HG03103 (cell line): ENCODE results near the gene FGFR2.

Experiments used
- ATAC-seq: cut with Tn5 transposase; IDR thresholded peaks from one replicate; pipeline ENCODE4 v1.9.1; 2021; ENCODE audit warnings: low read depth; ENCODE audit not compliant: unreplicated experiment

Gene FGFR2

GRCh38 chr10:121501796-121502195 is 96.4 kb downstream of the FGFR2 start:
- no peak for ATAC-seq

GRCh38 chr10:121500701-121501332 is 97.4 kb downstream of the FGFR2 start:
- ATAC-seq, result no peak

DNA sequence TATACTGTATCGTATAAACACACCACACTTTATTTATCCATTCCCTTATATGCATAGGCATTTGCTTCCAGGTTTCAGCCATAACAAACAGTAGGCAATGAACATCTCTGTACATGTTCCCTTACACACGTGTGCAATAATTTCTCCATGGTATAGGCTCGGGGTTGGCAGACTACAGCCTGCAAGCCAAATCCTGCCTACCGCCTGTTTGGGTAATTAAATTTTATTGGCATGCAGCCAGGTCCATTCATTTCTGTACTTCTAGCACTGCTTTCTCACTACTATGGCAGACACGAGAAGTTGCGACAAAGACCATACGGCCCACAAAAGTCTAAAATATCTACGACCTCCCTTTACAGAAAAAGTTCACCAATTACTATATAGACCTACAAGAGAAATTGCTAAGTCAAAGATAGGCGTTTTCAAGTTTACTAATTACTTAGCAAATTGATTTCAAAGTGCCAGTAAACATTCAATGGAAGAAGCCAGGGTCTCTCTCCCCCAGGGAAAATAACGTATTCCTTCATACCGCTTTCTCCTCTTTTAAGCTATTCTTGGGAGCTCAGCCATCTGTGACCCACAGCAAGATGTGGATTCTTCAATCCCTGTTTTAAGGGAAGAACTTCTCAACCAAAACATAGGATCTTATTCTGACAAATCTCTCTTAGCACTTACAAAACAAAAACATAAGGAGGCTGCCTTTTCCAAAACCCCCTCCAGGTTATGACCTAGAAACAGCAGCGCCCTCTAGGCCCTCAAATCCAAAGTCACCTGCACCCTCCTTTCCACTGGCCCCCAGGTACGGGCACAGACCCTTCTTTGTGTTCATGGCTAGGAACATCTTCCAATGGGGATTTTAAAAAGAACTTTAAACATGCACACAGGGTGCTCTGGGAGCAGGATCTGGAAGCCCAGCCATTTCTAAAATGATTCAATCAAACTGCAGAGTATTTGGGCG is 100.5 kb downstream of the FGFR2 start:
- ATAC-seq, result no peak

GRCh38 chr10:121495719-121496118 is 102.5 kb downstream of the FGFR2 start:
- no peak for ATAC-seq

- ATAC-seq, result no peak
Observed at GRCh38 chr10:121494296-121494695, 103.9 kb downstream of the FGFR2 start.

DNA sequence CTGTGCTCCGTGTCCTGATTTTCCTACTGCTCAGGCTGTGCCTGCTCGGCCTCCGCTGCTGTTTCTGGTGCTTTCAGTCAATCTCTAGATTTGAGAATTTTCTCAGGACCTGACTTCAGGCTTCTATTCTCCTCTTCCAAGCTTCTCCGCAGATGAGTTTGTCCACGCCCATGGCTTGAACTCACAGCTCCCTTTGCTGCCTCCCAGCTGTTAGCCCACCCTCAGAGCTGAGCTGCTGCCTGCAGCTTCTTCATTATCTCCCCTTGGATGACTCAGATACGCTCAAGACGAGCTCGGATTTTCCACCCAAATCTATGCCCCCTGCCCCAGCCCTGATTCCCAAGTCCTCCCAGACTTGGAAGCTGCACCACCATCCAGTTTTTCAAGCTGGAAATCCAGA is 104.7 kb downstream of the FGFR2 start:
- no peak for ATAC-seq

- no peak for ATAC-seq
Observed at GRCh38 chr10:121490871-121491519, 107.2 kb downstream of the FGFR2 start.

- no peak for ATAC-seq
Observed at GRCh38 chr10:121485436-121486139, 112.7 kb downstream of the FGFR2 start.

DNA sequence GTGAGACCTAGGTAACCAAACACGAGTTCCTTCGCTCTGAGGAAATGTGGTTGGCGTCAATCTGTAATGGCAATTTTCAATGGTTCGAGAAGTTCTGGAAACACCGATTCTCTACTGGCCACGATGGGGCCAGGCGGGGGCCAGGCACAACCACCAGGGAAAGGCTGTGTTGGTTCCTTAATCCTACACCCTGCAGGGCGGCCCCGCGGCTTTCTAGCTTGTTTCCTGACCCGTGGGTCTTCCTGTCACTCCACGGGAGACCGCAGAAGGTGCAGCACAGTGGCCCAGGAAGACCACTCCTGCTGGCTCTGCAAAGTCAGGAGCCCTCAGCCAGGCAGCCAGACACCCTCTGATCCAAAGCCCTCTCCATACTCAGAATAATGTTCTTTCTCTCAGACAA is 113.4 kb downstream of the FGFR2 start:
- no peak for ATAC-seq

GRCh38 chr10:121484401-121484800 is 113.8 kb downstream of the FGFR2 start:
- ATAC-seq, result no peak

GRCh38 chr10:121481180-121481579 is 117.1 kb downstream of the FGFR2 start:
- no peak for ATAC-seq

- ATAC-seq, result no peak
Observed at GRCh38 chr10:121478556-121478955, 119.7 kb downstream of the FGFR2 start.

DNA sequence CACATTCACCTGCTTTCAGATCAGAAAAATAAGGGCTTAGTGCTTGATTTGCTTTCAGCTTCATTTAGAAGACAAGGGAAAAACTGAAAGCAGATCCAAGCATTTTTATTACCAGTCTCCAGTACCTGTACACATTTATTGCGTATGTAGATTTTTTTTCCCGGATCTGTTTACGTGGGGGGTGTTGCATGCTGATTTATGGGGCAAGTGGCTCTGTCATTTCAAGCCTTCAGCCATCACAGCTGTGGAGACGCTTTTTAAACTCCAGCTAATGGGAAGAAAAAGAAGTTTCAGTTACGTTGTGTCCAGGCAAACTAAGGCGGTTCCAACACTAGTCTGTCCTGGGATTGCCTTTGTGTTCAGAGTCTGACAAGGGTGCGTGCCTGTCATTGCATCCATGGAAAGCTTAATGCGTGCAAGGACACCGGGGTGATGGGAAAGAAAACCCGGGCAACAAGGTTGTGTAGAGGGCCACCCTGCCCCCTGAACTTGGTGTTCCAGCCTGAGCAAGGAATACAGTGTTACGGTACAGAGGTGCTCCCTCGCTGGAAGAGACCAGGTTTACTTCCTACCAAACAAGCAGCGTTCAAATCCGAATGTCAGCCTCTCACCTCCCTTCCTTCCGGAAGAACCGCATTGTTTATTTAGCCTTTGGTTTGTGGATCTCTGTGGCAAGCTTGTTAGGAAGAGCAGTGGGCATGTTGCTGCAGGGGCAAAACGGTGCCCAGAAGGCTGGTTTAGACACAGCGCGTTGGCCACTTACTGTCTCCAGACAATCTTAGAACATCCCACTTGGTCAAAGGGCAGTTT is 128.2 kb downstream of the FGFR2 start:
- ATAC-seq, result no peak

DNA sequence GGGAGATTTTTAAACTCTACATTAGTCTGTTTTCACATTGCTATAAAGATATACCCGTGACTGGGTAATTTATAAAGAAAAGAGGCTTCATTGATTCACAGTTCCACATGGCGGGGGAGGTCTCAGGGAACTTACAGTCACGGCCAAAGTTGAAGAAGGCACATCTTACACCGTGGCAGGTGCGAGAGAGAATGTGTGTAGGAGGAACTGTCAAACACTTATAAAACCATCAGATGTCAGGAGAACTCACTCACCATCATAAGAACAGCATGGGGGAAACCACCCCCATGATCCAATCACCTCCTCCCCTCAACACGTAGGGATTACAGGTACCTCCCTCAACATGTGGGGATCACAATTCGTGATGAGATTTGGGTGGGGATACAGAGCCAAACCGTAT is 129.5 kb downstream of the FGFR2 start:
- ATAC-seq, result no peak

DNA sequence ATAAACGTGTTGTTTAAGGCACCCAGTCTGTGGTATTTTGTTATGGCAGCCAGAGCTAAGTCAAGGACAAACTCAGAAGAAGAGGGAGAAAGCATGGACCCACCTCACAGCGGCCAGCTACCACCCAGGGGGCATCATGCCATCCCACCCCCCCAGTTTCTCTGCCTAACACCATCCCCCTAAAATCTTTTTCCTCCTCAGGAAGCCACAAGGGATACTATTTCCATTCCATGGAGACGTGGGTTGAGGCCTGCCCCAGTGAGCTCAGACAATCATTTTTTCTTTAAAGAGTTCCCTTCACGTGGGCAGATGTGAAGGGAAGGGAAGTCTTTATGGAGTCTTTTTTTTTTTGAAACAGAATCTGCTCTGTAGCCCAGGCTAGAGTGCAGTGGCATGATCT is 131.8 kb downstream of the FGFR2 start:
- no peak for ATAC-seq

DNA sequence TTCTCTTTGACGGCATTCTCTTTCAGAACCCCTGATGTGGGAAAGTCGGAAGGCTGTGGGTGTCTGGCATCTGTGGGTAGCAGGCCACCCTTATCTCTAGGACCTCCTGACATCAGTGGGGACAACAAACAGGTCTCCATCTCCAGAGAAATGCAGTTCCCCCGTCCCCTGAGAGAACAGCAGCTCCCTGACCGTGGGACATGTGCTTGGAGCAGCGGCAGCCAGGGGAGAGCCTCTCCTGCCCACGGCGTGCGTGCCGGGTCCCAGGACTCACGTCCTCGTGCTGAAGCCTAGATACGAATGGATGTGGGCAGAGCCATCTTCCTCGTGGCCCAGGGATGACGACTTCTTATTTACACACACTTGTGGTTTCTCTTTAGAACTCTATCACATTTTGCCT is 133.0 kb downstream of the FGFR2 start:
- ATAC-seq, result no peak

DNA sequence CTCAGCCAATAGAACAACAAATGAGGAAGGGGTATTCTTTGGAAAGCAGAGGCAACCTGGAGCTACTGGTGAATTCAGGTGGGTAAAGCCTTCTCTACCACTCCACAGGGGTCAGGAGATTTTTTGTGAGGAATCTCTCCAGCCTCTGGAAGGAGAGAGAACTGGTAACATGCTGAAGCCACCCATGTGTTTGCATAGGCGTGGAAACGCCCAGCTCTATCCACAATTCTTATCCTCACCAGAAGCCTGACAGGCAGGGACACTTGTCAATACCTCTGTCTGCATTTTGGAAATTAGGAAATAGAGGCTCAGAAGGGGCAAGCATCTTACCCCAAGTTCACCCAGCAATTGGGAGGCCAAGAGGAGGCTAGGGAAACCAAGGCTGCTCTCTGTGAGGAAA is 133.7 kb downstream of the FGFR2 start:
- ATAC-seq, result no peak

DNA sequence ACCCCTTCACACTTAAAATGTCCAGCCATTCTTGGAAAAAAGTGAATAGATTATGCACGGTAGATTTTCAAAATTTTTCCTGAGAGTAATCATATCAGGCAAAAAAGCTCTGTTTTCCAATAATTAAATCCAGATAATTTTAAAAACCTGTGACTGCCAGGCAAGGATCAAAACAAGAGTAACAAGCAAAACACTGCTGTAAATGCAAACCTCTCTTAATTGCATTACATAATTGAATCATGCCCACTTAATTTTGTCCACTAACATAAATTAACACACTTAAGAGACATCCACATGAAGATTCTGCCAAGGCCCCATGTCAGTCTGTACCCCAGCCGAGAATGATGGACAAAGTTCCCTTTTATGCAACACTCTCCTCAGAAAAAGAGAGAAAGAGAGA is 135.3 kb downstream of the FGFR2 start:
- ATAC-seq, result no peak

DNA sequence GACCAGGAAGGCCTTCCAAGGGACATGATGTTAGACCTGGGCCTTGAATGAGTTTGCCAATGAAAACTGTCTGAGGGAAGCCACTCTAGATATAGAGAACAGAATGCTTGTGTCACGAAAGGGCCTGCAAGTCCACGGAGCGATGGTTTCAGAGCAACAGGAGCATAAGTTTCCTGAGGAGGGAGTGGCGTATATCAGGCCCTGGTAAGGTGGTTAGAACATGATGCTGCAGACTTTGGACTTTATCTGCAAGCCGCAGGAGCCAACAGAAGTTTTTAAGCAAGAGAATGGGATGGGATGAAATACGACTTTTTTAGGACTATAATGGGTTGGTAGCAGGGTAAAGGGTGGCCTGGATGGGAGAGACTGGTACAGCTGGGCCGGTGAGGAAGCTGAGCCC is 136.0 kb downstream of the FGFR2 start:
- ATAC-seq, result no peak

- ATAC-seq, result no peak
Observed at GRCh38 chr10:121461307-121461706, 136.9 kb downstream of the FGFR2 start.
